SU-DHL-6 (cell line): ENCODE results near the gene CHIA.

ENCODE experiments used
- CTCF ChIP-seq: fragments of 200-600 bp; sonication (generic); IDR thresholded peaks from one replicate; pipeline ENCODE4 v1.5.1; 2017; ENCODE audit warnings: antibody characterized with exemption, mild to moderate bottlenecking, low read length, moderate library complexity; ENCODE audit not compliant: insufficient read depth, poor library complexity, severe bottlenecking
- EZH2phosphoT487 ChIP-seq: fragments of 200-600 bp; sonication (generic), shearing (Covaris generic); conservative IDR thresholded peaks from 2 replicates; pipeline ENCODE4 v1.6.1; 2018; ENCODE audit warnings: mild to moderate bottlenecking, antibody characterized with exemption, low read length, moderate library complexity, mixed read lengths

GRCh38 chr1:111242805-111243523, 47.7 kb upstream of the CHIA start:
- TF ChIP-seq CTCF (no peak), EZH2phosphoT487 (no peak)
